ENCODE data around the gene RYK. TPM values are rescaled to one million over a fixed set of nuclear protein-coding genes. Genes with fewer than 3 reads are reported as not detected.

Gene RYK
- total and polyA plus RNA-seq, 2 donors (not counting 3 experiments of a cell fraction or from before 2014, with no cell fraction given), result 23.8 to 48.3 TPM

DNA sequence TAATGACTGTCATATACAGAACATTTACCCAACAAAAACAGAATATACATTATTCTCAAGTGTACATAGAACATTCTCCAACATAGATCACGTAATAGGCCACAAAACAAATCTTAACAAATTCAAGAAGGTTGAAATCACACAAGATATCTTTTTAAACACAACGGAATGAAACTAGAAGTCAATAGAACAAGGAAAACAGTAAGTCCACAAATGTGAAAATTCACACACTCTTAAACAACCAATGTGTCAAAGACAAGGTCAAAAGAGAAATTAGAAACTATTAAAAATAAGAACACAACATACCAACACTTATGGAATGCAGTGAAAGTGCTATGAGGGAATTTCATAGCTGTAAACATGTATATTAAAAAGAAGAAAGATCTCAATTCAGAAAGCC lies 139.7 kb downstream of the RYK start:
- BruUV-seq (replicated peaks), result no TSS peak
- no peak for TF ChIP-seq JUN (IDR thresholded peaks at IDR 0.05; ENCODE audit: borderline replicate concordance, insufficient read depth, insufficient read length, low read depth)
- TF ChIP-seq GATA2 (IDR thresholded peaks at IDR 0.05; ENCODE audit: insufficient read depth, insufficient read length, low read depth, low read length), result no peak
- TF ChIP-seq EZH2 (IDR thresholded peaks at IDR 0.05; ENCODE audit: borderline replicate concordance, low read depth, low read length, severe bottlenecking), result no peak
- no peak for TF ChIP-seq FOS (IDR thresholded peaks at IDR 0.05; ENCODE audit: borderline replicate concordance, insufficient read depth, low read length)
- no peak for TF ChIP-seq POLR2AphosphoS5 (IDR thresholded peaks at IDR 0.05; ENCODE audit: insufficient read depth, low read depth, low read length)
- TF ChIP-seq, protein P1, sequence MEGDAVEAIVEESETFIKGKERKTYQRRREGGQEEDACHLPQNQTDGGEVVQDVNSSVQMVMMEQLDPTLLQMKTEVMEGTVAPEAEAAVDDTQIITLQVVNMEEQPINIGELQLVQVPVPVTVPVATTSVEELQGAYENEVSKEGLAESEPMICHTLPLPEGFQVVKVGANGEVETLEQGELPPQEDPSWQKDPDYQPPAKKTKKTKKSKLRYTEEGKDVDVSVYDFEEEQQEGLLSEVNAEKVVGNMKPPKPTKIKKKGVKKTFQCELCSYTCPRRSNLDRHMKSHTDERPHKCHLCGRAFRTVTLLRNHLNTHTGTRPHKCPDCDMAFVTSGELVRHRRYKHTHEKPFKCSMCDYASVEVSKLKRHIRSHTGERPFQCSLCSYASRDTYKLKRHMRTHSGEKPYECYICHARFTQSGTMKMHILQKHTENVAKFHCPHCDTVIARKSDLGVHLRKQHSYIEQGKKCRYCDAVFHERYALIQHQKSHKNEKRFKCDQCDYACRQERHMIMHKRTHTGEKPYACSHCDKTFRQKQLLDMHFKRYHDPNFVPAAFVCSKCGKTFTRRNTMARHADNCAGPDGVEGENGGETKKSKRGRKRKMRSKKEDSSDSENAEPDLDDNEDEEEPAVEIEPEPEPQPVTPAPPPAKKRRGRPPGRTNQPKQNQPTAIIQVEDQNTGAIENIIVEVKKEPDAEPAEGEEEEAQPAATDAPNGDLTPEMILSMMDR (IDR thresholded peaks at IDR 0.05; ENCODE audit: extremely low read depth in 1 of 2, insufficient read depth in 1 of 2, low read depth in 1 of 2, low read length in 2 of 2), result no peak
- TF ChIP-seq, protein P2, sequence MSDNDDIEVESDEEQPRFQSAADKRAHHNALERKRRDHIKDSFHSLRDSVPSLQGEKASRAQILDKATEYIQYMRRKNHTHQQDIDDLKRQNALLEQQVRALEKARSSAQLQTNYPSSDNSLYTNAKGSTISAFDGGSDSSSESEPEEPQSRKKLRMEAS (IDR thresholded peaks at IDR 0.05; ENCODE audit: insufficient read depth, insufficient read length), result no peak
- no peak for TF ChIP-seq POLR2A (IDR thresholded peaks at IDR 0.05; ENCODE audit: low read depth, low read length)
- TF ChIP-seq MYC (IDR thresholded peaks at IDR 0.05; ENCODE audit: low read depth, low read length), result no peak
- Histone ChIP-seq H3K4me2 (ENCODE audit: insufficient read depth, low read length) (no peak overlapping the region), H3K27me3 (ENCODE audit: control insufficient read depth in 2 of 2, insufficient read depth in 2 of 2, low read length in 2 of 2) (no peaks in the 10 kb centered on the region), H3K4me3 (replicated peaks in 1 of 3; ENCODE audit: insufficient read depth in 1 of 3, low read depth in 1 of 3, low read length in 3 of 3) (no peak overlapping the region), H3K9me3 (replicated peaks; ENCODE audit: control insufficient read depth, insufficient read depth, low read length) (no peaks in the 10 kb centered on the region), H2AFZ (ENCODE audit: low read depth, low read length) (no peak overlapping the region), H4K20me1 (replicated peaks; ENCODE audit: control insufficient read depth, extremely low read depth, insufficient read depth, low read length) (no peaks in the 10 kb centered on the region), H3K9me1 (replicated peaks; ENCODE audit: control insufficient read depth, extremely low read depth, insufficient read depth, low read length) (no peaks in the 10 kb centered on the region), H3K79me2 (ENCODE audit: control insufficient read depth, insufficient read depth, low read length) (no peaks in the 10 kb centered on the region), H3K4me1 (ENCODE audit: control insufficient read depth, extremely low read depth, insufficient read depth, low read length) (peaks cover 3% of the 10 kb centered on the region), H3K9ac (replicated peaks; ENCODE audit: extremely low read depth, insufficient read depth, low read length) (no peak overlapping the region), H3K36me3 (ENCODE audit: control insufficient read depth in 2 of 2, extremely low read depth in 1 of 2, insufficient read depth in 2 of 2, low read length in 2 of 2) (no peaks in the 10 kb centered on the region), H3K27ac (ENCODE audit: insufficient read depth, low read depth, low read length) (no peak overlapping the region)
- intact Hi-C loops (cut with micrococcal nuclease) (no loop called here), dilution Hi-C loops (cut with MboI; ENCODE audit: extremely low pct_ligation_motif_present, low sequenced_read_pairs) (no loop called here)
- POLR2A ChIA-PET, result no interaction called here
- no peak for DNase-seq (ENCODE audit: low read depth, low spot score)
- CTCF ChIA-PET, result no interaction called here
- FAIRE-seq, result no peak

Other genes with a start within 250 kb of the RYK start
- gene SLCO2A1, start 220.9 kb downstream of the RYK start, total RNA-seq, result 1.4 and 2.7 TPM in 2 replicates
- 11.9 and 13.2 TPM in 2 replicates for gene SLCO2A1, start 220.9 kb downstream of the RYK start, polyA plus RNA-seq
- gene AMOTL2, start 123.6 kb upstream of the RYK start, total RNA-seq, result 145 and 167 TPM in 2 replicates
- 129 and 130 TPM in 2 replicates for gene AMOTL2, start 123.6 kb upstream of the RYK start, polyA plus RNA-seq
- gene ANAPC13, start 235.1 kb upstream of the RYK start, total RNA-seq, result 50.8 and 58.6 TPM in 2 replicates
- 32.2 and 48.4 TPM in 2 replicates for gene ANAPC13, start 235.1 kb upstream of the RYK start, polyA plus RNA-seq
- 24.9 and 29.4 TPM in 2 replicates for gene CEP63, start 235.2 kb upstream of the RYK start, total RNA-seq
- gene CEP63, start 235.2 kb upstream of the RYK start, polyA plus RNA-seq, result 3.8 and 5.7 TPM in 2 replicates

All from endothelial cell of umbilical vein (primary cell).